GM12878 (cell line): ENCODE results near the gene ATP2A3. TPM values are rescaled to one million over a fixed set of nuclear protein-coding genes. Genes with fewer than 3 reads are reported as not detected.

Experiments used
- ATF7 ChIP-seq: fragments of 450-650 bp; IDR thresholded peaks from 2 replicates; pipeline ENCODE4 v1.6.1; 2016; ENCODE audit warnings: low read depth, mild to moderate bottlenecking
- BCL11A ChIP-seq: IDR thresholded peaks from 2 replicates; pipeline ENCODE4 v1.6.1; 2011; ENCODE audit warnings: low read depth, low read length
- BCL3 ChIP-seq: IDR thresholded peaks from 2 replicates; pipeline ENCODE4 v1.6.1; 2011; ENCODE audit warnings: borderline replicate concordance, low read depth, mild to moderate bottlenecking, moderate library complexity, low read length; ENCODE audit not compliant: insufficient read depth, poor library complexity, severe bottlenecking
- BCLAF1 ChIP-seq: fragments of 450-650 bp; IDR thresholded peaks from 2 replicates; pipeline ENCODE4 v1.6.1; 2017; ENCODE audit warnings: antibody characterized with exemption, mild to moderate bottlenecking, moderate library complexity
- CEBPB ChIP-seq, 2 experiments: fragments of 150-350 bp in 1 of 2; IDR thresholded peaks; 2 replicates each; pipeline ENCODE4 v1.6.1; 2012 to 2014; ENCODE audit warnings: low read depth in 2 of 2, low read length in 2 of 2, borderline replicate concordance in 1 of 2, inconsistent platforms in 1 of 2
- ETV6 ChIP-seq, 2 experiments: fragments of 450-650 bp in 1 of 2; IDR thresholded peaks in 1 of 2; conservative IDR thresholded peaks in 1 of 2; 2 replicates each; pipeline ENCODE4 v1.6.1; 2014; ENCODE audit warnings: antibody characterized with exemption in 1 of 2, borderline replicate concordance in 1 of 2, low read depth in 1 of 2, mild to moderate bottlenecking in 1 of 2, moderate library complexity in 1 of 2
- FOS ChIP-seq: IDR thresholded peaks from 3 replicates; pipeline ENCODE4 v1.6.1; 2011; ENCODE audit warnings: borderline replicate concordance; ENCODE audit not compliant: insufficient read length; ENCODE audit errors: extremely low read depth
- FOXK2 ChIP-seq: fragments of 450-650 bp; IDR thresholded peaks from 2 replicates; pipeline ENCODE4 v1.6.1; 2017; ENCODE audit warnings: mild to moderate bottlenecking, moderate library complexity
- HSF1 ChIP-seq: fragments of 150-350 bp; IDR thresholded peaks from 2 replicates; pipeline ENCODE4 v1.6.1; 2014; ENCODE audit warnings: mild to moderate bottlenecking, low read depth, low read length
- MEF2A ChIP-seq: IDR thresholded peaks from 2 replicates; pipeline ENCODE4 v1.6.1; 2011; ENCODE audit warnings: low read depth, mild to moderate bottlenecking, low read length, moderate library complexity; ENCODE audit not compliant: insufficient read depth
- NFYA ChIP-seq: IDR thresholded peaks from 2 replicates; pipeline ENCODE4 v1.6.1; 2011; ENCODE audit warnings: low read depth, mild to moderate bottlenecking, low read length, improper control_type of control experiment, borderline replicate concordance
- POU2F2 ChIP-seq: IDR thresholded peaks from 3 replicates; pipeline ENCODE4 v1.6.1; 2011; ENCODE audit warnings: low read depth, mild to moderate bottlenecking, low read length, borderline replicate concordance
- PRDM15 ChIP-seq: fragments of 450-650 bp; formaldehyde crosslinking; IDR thresholded peaks from 2 replicates; pipeline ENCODE4 v1.4.0; 2020; ENCODE audit warnings: mild to moderate bottlenecking, moderate library complexity
- RUNX3 ChIP-seq: IDR thresholded peaks from 2 replicates; pipeline ENCODE4 v1.6.1; 2012; ENCODE audit warnings: low read length, inconsistent platforms
- SMC3 ChIP-seq: IDR thresholded peaks from 2 replicates; pipeline ENCODE4 v1.6.1; 2011; ENCODE audit warnings: low read length, improper control_type of control experiment, borderline replicate concordance
- SREBF1 ChIP-seq: IDR thresholded peaks from 2 replicates; pipeline ENCODE4 v1.6.1; 2012; ENCODE audit warnings: mild to moderate bottlenecking, low read length
- SRF ChIP-seq, 2 experiments: IDR thresholded peaks; 2 replicates each; pipeline ENCODE4 v1.6.1; 2011; ENCODE audit warnings: low read depth in 2 of 2, low read length in 2 of 2, mild to moderate bottlenecking in 1 of 2, moderate library complexity in 1 of 2
- TARDBP ChIP-seq: IDR thresholded peaks from 2 replicates; pipeline ENCODE4 v1.6.1; 2016; ENCODE audit warnings: borderline replicate concordance
- polyA plus RNA-seq, 11 experiments: library from polyadenylated mRNA; depleted of rRNA in 4 of 11; unstranded in 6 of 11; stranded (reverse) in 5 of 11; fragments of >200 nt; fragmentation: Nextera tagmentation in 4 of 11; fragmentation: Illumina TruSeq in 1 of 11; extraction: Ambion mirVana in 4 of 11; extraction: Trizol in 1 of 11; gene quantifications; 1 replicate in 1 of 11; 2 replicates in 10 of 11; pipeline versions ENCODE4 v1.2.1 to v1.2.3, GENCODE V29; 2011 to 2016; ENCODE audit warnings: inconsistent platforms in 2 of 11, missing spikeins in 2 of 11, low read depth in 1 of 11
- total RNA-seq, 4 experiments: library from RNA; depleted of rRNA in 3 of 4; stranded (reverse); fragments of >200 nt in 3 of 4; fragmentation: Illumina TruSeq in 1 of 4; extraction: Trizol in 1 of 4; gene quantifications; 2 replicates each; pipeline versions ENCODE4 v1.2.1 to v1.2.3, GENCODE V29; 2013 to 2021

ATP2A3 gene
- total and polyA plus RNA-seq, 10 of the 15 experiments (the other 5 are each of a cell fraction or from before 2014, with no cell fraction given): 1.0 to 99.2 (median 37.9) TPM

GRCh38 chr17:3963237-3964201 lies 718 bp downstream of the ATP2A3 start (continued):
- TF ChIP-seq PRDM15 (CRISPR knock-in tag) (no peak), ATF7 (no peak), SRF (IDR thresholded peaks at IDR 0.05; ENCODE audit: low read depth in 2 of 2, low read length in 2 of 2) (0 out of 4 replicates have a peak, but pooled peaks of 1 of the 2 experiments have one; percentile 1), MEF2A (0 out of 2 replicates have a peak, but pooled peaks have one; percentile 21), BCL11A (no peak), HSF1 (no peak), SREBF1 (no peak), RUNX3 (peak; percentile 80), BCLAF1 (no peak), FOXK2 (no peak), TARDBP (no peak), BCL3 (no peak), ETV6 (conservative IDR thresholded peaks at IDR 0.05 in 1 of 2, IDR thresholded peaks at IDR 0.05 in 1 of 2; ENCODE audit: borderline replicate concordance in 1 of 2, low read depth in 1 of 2) (no peak), POU2F2 (no peak), FOS (no peak), CEBPB (IDR thresholded peaks at IDR 0.05; ENCODE audit: borderline replicate concordance in 1 of 2, low read depth in 2 of 2, low read length in 2 of 2) (no peak), SMC3 (no peak), NFYA (no peak)
